ENCODE results near the gene CCDC149. TPM values are rescaled to one million over a fixed set of nuclear protein-coding genes. Genes with fewer than 3 reads are reported as not detected.

The CCDC149 gene
- total and polyA plus RNA-seq, 9 of the 15 experiments (the other 6 are each of a cell fraction or from before 2014, with no cell fraction given), result 0.04 to 0.18 TPM; not detected in 7

DNA sequence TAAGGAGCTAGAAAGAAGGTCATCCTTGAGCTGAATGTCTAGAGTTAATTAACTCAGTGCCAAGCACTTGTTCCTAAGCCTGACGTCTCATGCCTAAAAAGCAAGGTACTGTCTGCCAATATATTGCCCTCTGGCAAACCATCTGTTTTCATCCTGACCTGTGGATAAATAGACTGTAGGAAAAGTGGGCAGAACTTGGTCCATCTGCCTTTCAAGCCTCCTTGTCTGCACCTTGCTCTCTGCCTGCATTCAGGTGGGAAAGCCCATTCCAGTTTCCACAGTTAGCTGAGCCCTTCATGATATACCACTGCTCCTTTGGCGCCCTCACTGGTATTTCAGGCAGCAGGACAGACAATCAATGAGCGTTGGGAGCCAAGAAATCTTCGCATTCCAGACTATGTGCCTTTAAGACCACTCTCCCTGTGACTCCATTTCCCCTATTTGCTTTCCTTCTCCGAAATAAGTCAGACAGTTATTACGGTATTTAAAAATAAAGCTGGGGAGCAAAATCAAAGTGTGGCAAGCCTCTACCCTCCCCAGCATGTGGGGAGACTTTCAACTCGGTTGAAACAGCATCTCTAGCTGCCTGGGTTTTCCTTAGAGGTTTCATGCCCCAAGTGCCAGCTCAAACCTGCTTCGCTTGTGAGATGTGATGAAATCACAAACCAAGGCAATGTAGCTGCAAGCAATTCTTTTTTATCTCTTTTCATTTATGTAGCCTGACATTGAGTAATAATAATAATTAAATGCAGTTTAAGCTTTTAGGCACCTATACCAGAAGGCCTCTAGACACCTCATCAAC lies 2.5 kb upstream of the CCDC149 start (continued):
- TF ChIP-seq GTF2F1 (IDR thresholded peaks at IDR 0.05; ENCODE audit: low read depth, low read length), result no peak

DNA sequence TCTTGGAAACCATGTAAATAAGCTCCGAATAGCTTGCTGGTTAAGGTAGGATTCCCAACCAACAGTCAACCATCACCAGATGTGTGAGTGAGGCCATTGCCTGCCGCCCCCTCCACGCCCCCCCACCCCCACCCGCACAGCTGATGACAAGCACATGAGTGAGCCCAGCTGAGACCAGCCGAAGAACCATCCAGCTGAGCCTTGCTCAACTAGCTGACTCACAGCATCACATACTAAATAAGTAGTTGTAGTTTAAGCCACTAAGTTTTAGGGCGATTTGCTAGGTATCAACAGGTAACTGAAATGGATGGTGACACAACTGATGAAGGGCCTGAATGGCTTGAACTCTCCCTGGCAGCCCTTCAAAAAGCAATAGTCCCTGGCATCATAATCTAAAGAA lies 1.6 kb upstream of the CCDC149 start:
- no peak overlapping the region for H3K4me3 ChIP-seq
- no peak overlapping the region for H3K4me2 ChIP-seq (ENCODE audit: insufficient read depth, low read length)
- H3K9me1 ChIP-seq (ENCODE audit: control insufficient read depth, insufficient read depth, low read length), result no peaks in the 10 kb centered on the region
- no peak for DNase-seq (ENCODE audit: extremely low read depth in 1 of 4, low spot score in 3 of 4)
- peaks cover 0 to 10% of the 10 kb centered on the region in 2 experiments; a peak in 1 of 5 replicates for H3K4me1 ChIP-seq (replicated peaks in 1 of 2; ENCODE audit: control insufficient read depth in 2 of 2, insufficient read depth in 2 of 2, low read length in 2 of 2)
- TF ChIP-seq, protein P1, sequence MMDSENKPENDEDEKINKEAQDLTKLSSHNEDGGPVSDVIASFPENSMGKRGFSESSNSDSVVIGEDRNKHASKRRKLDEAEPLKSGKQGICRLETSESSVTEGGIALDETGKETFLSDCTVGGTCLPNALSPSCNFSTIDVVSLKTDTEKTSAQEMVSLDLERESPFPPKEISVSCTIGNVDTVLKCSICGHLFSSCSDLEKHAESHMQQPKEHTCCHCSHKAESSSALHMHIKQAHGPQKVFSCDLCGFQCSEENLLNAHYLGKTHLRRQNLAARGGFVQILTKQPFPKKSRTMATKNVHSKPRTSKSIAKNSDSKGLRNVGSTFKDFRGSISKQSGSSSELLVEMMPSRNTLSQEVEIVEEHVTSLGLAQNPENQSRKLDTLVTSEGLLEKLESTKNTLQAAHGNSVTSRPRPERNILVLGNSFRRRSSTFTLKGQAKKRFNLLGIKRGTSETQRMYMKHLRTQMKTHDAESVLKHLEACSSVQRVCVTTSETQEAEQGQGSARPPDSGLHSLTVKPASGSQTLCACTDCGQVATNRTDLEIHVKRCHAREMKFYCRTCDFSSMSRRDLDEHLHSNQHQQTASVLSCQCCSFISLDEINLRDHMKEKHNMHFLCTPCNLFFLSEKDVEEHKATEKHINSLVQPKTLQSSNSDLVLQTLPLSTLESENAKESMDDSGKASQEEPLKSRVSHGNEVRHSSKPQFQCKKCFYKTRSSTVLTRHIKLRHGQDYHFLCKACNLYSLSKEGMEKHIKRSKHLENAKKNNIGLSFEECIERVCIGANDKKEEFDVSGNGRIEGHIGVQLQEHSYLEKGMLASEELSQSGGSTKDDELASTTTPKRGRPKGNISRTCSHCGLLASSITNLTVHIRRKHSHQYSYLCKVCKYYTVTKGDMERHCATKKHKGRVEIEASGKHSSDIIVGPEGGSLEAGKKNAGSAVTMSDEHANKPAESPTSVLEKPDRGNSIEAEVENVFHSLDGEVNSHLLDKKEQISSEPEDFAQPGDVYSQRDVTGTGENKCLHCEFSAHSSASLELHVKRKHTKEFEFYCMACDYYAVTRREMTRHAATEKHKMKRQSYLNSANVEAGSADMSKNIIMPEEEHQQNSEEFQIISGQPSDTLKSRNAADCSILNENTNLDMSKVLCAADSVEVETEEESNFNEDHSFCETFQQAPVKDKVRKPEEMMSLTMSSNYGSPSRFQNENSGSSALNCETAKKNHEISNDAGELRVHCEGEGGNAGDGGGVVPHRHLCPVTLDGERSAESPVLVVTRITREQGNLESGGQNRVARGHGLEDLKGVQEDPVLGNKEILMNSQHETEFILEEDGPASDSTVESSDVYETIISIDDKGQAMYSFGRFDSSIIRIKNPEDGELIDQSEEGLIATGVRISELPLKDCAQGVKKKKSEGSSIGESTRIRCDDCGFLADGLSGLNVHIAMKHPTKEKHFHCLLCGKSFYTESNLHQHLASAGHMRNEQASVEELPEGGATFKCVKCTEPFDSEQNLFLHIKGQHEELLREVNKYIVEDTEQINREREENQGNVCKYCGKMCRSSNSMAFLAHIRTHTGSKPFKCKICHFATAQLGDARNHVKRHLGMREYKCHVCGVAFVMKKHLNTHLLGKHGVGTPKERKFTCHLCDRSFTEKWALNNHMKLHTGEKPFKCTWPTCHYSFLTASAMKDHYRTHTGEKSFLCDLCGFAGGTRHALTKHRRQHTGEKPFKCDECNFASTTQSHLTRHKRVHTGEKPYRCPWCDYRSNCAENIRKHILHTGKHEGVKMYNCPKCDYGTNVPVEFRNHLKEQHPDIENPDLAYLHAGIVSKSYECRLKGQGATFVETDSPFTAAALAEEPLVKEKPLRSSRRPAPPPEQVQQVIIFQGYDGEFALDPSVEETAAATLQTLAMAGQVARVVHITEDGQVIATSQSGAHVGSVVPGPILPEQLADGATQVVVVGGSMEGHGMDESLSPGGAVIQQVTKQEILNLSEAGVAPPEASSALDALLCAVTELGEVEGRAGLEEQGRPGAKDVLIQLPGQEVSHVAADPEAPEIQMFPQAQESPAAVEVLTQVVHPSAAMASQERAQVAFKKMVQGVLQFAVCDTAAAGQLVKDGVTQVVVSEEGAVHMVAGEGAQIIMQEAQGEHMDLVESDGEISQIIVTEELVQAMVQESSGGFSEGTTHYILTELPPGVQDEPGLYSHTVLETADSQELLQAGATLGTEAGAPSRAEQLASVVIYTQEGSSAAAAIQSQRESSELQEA (IDR thresholded peaks at IDR 0.05; ENCODE audit: low read depth), result no peak
- no peak for TF ChIP-seq ZNF253 (CRISPR knock-in tag; conservative IDR thresholded peaks at IDR 0.05)
- in situ Hi-C loops (cut with MboI), result no loop called here
- ChIA-PET CTCF (ENCODE audit: low intra/inter-chr PET ratio) (no interaction called here), POLR2A (no interaction called here)
- WGBS (ENCODE audit: insufficient coverage, low coverage, missing lambda C conversion rate), result 0% methylated on average over 2 of the region's 6 CpGs
- H2AFZ ChIP-seq (ENCODE audit: low read depth, low read length), result no peak overlapping the region
- no peaks in the 10 kb centered on the region for H3K79me2 ChIP-seq (ENCODE audit: control insufficient read depth, insufficient read depth, low read length)
- no peaks in the 10 kb centered on the region for H3K36me3 ChIP-seq (ENCODE audit: control insufficient read depth, insufficient read depth, low read length)
- FAIRE-seq, result no peak
- BruUV-seq (replicated peaks), result no TSS peak
- intact Hi-C loops (cut with micrococcal nuclease), result no loop called here
- no peak overlapping the region for H3K27ac ChIP-seq (ENCODE audit: extremely low read depth, low read depth, low read length)
- no peak for ATAC-seq
- no peak overlapping the region for H3K9ac ChIP-seq (ENCODE audit: insufficient read depth in 1 of 2, low read depth in 2 of 2, low read length in 2 of 2)
- no peaks in the 10 kb centered on the region for H3K9me3 ChIP-seq (replicated peaks; ENCODE audit: control insufficient read depth, insufficient read depth, low read depth, low read length)
- peaks cover 13 to 39% of the 10 kb centered on the region in 2 experiments; a peak in 4 of 5 replicates for H3K27me3 ChIP-seq (ENCODE audit: control insufficient read depth in 2 of 2, insufficient read depth in 2 of 2, low read length in 2 of 2)
- no peaks in the 10 kb centered on the region for H4K20me1 ChIP-seq (replicated peaks; ENCODE audit: control insufficient read depth, insufficient read depth, low read length)
